ENCODE measurements around the gene MVK.

DNA sequence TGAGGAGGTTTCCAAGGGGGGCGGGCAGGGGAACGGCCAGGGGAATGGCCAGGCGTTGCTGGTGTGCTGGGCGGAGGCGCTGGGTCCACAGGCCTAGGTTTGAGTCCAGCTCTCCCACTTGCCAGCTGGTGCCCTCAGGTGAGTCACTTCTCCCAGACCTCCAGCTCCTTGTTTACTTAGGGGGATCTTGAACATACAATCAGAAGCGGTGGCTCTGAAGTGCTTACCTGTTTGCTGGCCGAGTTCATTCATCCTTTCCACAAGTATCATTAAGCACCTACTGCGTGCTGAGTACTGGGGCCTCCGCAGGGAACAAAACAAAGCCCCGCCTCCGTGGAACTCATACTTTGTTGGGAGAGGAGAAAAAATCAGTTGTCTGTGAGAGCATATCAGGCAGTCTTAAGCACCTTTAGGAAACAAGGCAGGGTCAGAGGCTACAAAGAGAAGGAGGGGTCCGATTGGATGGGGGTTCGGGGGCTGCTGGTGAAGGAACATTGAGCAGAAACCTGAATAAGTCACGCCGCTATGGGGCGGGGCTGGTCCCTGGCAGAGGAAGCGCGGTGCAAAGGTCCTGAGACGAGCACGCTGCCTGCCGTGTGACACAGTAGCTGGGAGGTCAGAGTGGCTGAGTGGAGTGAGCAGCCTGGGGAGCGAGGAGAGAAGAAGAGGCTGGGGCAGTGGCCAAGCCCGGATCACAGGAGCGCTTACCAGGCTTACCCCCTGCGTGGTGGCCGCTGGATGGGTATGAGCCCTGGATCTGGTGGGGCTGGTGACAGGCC is 15.1 kb downstream of the MVK start:
- TF ChIP-seq, protein P1, sequence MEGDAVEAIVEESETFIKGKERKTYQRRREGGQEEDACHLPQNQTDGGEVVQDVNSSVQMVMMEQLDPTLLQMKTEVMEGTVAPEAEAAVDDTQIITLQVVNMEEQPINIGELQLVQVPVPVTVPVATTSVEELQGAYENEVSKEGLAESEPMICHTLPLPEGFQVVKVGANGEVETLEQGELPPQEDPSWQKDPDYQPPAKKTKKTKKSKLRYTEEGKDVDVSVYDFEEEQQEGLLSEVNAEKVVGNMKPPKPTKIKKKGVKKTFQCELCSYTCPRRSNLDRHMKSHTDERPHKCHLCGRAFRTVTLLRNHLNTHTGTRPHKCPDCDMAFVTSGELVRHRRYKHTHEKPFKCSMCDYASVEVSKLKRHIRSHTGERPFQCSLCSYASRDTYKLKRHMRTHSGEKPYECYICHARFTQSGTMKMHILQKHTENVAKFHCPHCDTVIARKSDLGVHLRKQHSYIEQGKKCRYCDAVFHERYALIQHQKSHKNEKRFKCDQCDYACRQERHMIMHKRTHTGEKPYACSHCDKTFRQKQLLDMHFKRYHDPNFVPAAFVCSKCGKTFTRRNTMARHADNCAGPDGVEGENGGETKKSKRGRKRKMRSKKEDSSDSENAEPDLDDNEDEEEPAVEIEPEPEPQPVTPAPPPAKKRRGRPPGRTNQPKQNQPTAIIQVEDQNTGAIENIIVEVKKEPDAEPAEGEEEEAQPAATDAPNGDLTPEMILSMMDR (IDR thresholded peaks at IDR 0.05), result no peak
- peak in 1 of 2 donors; percentile 2 for TF ChIP-seq POLR2A (IDR thresholded peaks at IDR 0.05)

Measured in thyroid gland (tissue), 4 donors.